ENCODE results near the gene ILF3.

ILF3 gene

DNA sequence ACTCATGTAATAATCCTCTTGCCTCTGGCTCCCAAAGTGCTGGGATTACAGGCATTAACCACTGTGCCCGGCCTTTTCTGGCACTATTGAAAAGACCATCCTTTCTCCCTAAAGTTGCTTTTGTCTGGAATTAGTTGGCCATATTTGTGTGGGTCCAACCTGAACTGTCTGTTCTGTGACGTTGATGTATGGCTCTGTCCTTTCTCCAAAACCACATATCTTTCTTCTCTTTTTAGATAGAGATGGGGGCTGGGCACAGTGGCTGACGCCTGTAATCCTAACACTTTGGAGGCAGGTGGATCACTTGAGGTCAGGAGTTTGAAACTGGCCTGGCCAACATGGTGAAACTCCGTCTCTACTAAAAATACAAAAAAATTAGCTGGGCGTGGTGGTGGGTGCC is 81.6 kb downstream of the ILF3 start:
- Histone ChIP-seq H3K4me3 (ENCODE audit: low read length in 2 of 2) (no peak overlapping the region), H3K27ac (ENCODE audit: low read length) (no peak overlapping the region), H3K9me3 (ENCODE audit: control insufficient read depth in 2 of 2, low read length in 2 of 2) (no peaks in the 10 kb centered on the region), H3K27me3 (ENCODE audit: control insufficient read depth in 1 of 2, insufficient read depth in 2 of 2, low read length in 2 of 2) (no peaks in the 10 kb centered on the region), H3K9ac (ENCODE audit: low read length in 2 of 2) (no peak overlapping the region), H3K36me3 (ENCODE audit: control insufficient read depth in 2 of 2, insufficient read depth in 2 of 2, low read length in 2 of 2) (peaks cover 3% of the 10 kb centered on the region in 2 donors), H3K4me1 (ENCODE audit: control insufficient read depth, insufficient read depth, low read length) (peaks cover 5% of the 10 kb centered on the region)

DNA sequence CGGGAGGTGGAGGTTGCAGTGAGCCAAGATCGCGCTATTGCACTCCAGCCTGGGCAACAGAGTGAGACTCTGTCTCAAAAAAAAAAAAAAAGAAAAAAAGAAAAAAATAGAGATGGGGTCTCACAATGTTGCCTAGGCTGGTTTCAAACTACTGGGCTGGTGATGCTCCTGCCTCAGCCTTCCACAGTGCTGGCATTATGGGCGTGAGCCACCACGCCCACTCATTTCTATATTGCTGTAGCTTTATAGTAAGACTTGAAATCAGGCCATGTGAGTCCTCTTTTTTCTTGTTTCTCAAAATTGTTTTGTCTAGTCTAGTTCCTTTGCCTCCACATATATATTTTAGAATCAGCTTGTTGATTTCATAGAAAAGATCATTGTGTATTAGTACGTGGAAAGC is 82.0 kb downstream of the ILF3 start:
- H3K9me3 ChIP-seq (ENCODE audit: control insufficient read depth in 2 of 2, low read length in 2 of 2) = no peaks in the 10 kb centered on the region
- peaks cover 3% of the 10 kb centered on the region in 2 donors for H3K36me3 ChIP-seq (ENCODE audit: control insufficient read depth in 2 of 2, insufficient read depth in 2 of 2, low read length in 2 of 2)
- H3K4me3 ChIP-seq (ENCODE audit: low read length in 2 of 2) = no peak overlapping the region
- no peak overlapping the region for H3K27ac ChIP-seq (ENCODE audit: low read length)
- H3K9ac ChIP-seq (ENCODE audit: low read length in 2 of 2) = no peak overlapping the region
- H3K27me3 ChIP-seq (ENCODE audit: control insufficient read depth in 1 of 2, insufficient read depth in 2 of 2, low read length in 2 of 2) = no peaks in the 10 kb centered on the region
- peaks cover 2% of the 10 kb centered on the region for H3K4me1 ChIP-seq (ENCODE audit: control insufficient read depth, insufficient read depth, low read length)

DNA sequence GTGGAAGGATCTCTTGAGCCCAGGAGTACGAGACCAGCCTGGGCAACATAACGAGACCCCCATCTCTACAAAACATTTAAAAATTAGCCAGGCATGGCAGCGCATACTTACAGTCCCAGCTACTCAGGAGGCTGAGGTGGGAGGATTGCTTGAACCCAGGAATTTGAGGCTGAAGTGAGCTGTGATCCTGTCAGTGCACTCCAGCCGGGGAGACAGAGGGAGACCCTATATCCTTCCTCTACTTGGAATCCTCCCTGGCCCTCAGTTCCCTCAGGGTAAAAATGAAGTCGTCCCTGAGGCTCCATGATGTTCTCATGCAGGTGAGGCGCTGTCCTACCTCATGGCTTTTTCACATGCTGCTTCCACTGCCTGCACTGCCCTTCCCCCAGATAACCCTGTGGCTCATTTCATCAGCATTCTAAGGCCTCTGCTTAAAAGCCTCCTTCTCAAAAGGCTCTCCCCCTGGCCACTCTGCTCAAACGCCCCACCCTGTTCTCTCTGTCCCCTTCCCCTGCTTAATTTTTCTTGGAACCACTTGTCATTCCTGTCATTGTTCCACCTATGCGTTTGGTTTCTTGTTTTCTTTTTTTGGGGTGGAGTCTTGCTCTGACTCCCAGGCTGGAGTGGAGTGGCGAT is 82.9 kb downstream of the ILF3 start:
- Histone ChIP-seq H3K4me1 (ENCODE audit: control insufficient read depth, insufficient read depth, low read length) (peaks cover 2% of the 10 kb centered on the region), H3K9ac (ENCODE audit: low read length in 2 of 2) (no peak overlapping the region), H3K4me3 (ENCODE audit: low read length in 2 of 2) (no peak overlapping the region), H3K9me3 (ENCODE audit: control insufficient read depth in 2 of 2, low read length in 2 of 2) (no peaks in the 10 kb centered on the region), H3K27ac (ENCODE audit: low read length) (no peak overlapping the region), H3K27me3 (ENCODE audit: control insufficient read depth in 1 of 2, insufficient read depth in 2 of 2, low read length in 2 of 2) (no peaks in the 10 kb centered on the region), H3K36me3 (ENCODE audit: control insufficient read depth in 2 of 2, insufficient read depth in 2 of 2, low read length in 2 of 2) (peaks cover 3% of the 10 kb centered on the region in 2 donors)

DNA sequence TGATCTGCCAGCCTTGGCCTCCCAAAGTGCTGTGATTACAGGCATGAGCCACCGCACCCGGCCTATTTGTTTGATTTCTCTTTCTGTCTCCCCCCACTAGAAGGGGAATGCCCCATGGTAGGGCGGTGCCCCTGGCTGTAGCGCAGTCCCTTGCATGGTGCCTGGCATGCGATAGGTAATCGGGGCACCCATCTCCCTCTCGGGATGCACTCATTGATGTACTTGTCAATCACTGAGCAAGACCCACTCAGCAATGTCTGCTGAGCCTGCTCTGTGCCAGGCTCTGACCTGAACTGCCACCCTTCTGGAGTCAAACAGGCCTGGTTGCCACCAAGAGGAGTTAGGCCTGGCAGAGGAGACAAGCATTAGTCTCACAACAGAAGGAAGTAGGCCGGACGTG is 83.6 kb downstream of the ILF3 start:
- Histone ChIP-seq H3K4me1 (ENCODE audit: control insufficient read depth, insufficient read depth, low read length) (peaks cover 5% of the 10 kb centered on the region), H3K27ac (ENCODE audit: low read length) (no peak overlapping the region), H3K27me3 (ENCODE audit: control insufficient read depth in 1 of 2, insufficient read depth in 2 of 2, low read length in 2 of 2) (no peaks in the 10 kb centered on the region)

DNA sequence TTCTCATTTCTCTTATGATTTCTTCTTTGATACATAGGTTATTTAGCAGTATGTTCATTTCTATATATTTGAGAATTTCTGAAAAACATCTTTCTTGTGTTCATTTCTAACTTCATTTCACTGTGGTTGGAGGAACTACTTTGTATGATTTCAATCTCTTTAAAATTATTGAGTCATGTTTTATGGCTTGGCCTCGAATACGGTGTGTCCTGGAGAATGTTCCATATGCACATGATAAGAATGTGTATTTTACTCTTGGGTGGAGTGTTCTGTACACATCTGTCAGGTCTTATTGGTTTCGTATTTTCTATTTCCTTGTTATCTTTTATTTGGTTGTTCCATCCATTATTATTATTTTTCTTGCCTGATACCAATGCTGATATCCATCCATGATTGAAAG is 86.7 kb downstream of the ILF3 start:
- Histone ChIP-seq H3K9ac (ENCODE audit: low read length in 2 of 2) (no peak overlapping the region), H3K27ac (ENCODE audit: low read length) (no peak overlapping the region)

More for the DNA sequence above, 83.6 kb downstream of the ILF3 start:
- Histone ChIP-seq H3K36me3 (ENCODE audit: control insufficient read depth in 2 of 2, insufficient read depth in 2 of 2, low read length in 2 of 2) (peaks cover 3% of the 10 kb centered on the region in 2 donors), H3K9me3 (ENCODE audit: control insufficient read depth in 2 of 2, low read length in 2 of 2) (no peaks in the 10 kb centered on the region), H3K4me3 (ENCODE audit: low read length in 2 of 2) (no peak overlapping the region), H3K9ac (ENCODE audit: low read length in 2 of 2) (no peak overlapping the region)

More for the DNA sequence above, 86.7 kb downstream of the ILF3 start:
- H3K36me3 ChIP-seq (ENCODE audit: control insufficient read depth in 2 of 2, insufficient read depth in 2 of 2, low read length in 2 of 2) = peaks cover 3% of the 10 kb centered on the region in 2 donors
- no peaks in the 10 kb centered on the region for H3K9me3 ChIP-seq (ENCODE audit: control insufficient read depth in 2 of 2, low read length in 2 of 2)
- no peak overlapping the region for H3K4me3 ChIP-seq (ENCODE audit: low read length in 2 of 2)
- H3K27me3 ChIP-seq (ENCODE audit: control insufficient read depth in 1 of 2, insufficient read depth in 2 of 2, low read length in 2 of 2) = no peaks in the 10 kb centered on the region
- H3K4me1 ChIP-seq (ENCODE audit: control insufficient read depth, insufficient read depth, low read length) = peaks cover 8% of the 10 kb centered on the region

Data from stomach smooth muscle (tissue), 2 donors.